ENCODE measurements around the gene ZNF638. TPM values are rescaled to one million over a fixed set of nuclear protein-coding genes. Genes with fewer than 3 reads are reported as not detected.

The ZNF638 gene, protein sequence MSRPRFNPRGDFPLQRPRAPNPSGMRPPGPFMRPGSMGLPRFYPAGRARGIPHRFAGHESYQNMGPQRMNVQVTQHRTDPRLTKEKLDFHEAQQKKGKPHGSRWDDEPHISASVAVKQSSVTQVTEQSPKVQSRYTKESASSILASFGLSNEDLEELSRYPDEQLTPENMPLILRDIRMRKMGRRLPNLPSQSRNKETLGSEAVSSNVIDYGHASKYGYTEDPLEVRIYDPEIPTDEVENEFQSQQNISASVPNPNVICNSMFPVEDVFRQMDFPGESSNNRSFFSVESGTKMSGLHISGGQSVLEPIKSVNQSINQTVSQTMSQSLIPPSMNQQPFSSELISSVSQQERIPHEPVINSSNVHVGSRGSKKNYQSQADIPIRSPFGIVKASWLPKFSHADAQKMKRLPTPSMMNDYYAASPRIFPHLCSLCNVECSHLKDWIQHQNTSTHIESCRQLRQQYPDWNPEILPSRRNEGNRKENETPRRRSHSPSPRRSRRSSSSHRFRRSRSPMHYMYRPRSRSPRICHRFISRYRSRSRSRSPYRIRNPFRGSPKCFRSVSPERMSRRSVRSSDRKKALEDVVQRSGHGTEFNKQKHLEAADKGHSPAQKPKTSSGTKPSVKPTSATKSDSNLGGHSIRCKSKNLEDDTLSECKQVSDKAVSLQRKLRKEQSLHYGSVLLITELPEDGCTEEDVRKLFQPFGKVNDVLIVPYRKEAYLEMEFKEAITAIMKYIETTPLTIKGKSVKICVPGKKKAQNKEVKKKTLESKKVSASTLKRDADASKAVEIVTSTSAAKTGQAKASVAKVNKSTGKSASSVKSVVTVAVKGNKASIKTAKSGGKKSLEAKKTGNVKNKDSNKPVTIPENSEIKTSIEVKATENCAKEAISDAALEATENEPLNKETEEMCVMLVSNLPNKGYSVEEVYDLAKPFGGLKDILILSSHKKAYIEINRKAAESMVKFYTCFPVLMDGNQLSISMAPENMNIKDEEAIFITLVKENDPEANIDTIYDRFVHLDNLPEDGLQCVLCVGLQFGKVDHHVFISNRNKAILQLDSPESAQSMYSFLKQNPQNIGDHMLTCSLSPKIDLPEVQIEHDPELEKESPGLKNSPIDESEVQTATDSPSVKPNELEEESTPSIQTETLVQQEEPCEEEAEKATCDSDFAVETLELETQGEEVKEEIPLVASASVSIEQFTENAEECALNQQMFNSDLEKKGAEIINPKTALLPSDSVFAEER (N-terminal part only)
- total RNA-seq, result 71.4 and 187 TPM in 2 replicates

DNA sequence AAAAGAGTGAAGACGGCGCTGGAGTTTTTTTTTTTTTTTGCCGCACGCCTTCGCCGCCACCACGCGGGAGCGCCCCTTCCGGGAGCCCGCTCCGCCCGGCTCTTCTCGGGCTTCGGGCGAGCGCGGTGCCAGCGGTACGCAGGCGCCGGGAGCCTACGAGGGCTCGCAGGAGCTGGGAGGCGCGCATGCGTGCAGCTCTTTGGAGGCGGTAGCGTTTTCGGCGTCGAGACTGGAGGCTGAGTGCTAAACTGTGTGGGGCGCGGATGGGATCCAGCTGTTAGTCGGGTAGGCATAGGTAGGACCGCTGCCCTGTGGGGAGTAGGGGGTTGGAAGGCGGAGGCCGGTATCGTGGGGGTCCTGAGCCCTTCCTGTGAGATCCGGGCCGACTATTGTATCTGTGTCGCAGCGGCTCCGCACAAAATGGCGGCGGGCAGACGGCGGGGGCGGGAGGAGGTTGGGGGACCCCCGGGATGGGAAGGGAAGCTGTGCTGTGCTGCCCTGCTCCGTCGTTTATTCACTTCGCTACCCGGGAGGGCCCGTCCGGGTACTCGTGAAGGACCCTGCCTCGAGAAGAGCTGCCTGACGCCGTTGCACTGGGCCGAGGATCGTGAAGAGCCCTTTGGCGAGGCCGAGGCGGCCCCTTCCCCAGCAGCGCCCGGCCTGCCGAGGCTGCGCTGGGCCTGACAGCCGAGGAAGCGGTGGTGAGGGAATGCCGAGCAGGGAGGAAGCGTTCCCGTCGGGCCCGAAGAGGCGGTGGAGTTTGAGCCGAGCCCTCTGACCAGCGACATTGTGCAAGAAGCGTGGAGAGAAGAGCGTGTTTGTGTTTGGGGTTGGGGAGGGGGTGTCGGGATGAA, at the start of gene ZNF638:
TSS of gene ZNF638 (plus strand) at position 202 of the 854 bp plus-strand sequence. CDS start 17,173 bp downstream, outside the sequence.

DNA sequence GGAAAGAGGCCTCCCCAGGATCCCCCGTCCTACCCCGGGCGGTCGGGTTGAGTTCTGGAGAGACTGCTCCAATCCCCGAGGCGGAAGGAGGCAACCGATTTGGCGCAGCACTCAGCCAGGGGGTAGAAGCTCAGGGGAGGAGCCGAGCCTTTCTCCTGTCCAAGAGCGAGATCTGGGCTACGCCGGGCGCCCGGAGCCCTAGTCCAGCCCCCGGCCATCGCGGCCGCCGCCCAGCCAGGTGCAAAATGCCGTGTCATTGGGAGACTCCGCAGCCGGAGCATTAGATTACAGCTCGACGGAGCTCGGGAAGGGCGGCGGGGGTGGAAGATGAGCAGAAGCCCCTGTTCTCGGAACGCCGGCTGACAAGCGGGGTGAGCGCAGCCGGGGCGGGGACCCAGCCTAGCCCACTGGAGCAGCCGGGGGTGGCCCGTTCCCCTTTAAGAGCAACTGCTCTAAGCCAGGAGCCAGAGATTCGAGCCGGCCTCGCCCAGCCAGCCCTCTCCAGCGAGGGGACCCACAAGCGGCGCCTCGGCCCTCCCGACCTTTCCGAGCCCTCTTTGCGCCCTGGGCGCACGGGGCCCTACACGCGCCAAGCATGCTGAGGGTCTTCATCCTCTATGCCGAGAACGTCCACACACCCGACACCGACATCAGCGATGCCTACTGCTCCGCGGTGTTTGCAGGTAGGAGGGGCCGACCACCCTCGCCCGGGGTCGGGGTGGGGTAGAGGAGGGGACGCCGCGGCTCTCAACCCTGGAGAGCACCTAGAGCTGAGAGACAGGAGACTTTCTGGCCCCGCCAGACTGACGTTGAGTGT, 122.0 kb downstream of the ZNF638 start, which contains the start of gene DYSF:
TSS of gene DYSF (plus strand) at position 158 of the 817 bp plus-strand sequence.

Other genes starting within 250 kb of the ZNF638 start
- gene MCEE, start 201.6 kb upstream of the ZNF638 start, total RNA-seq, result 7.6 and 9.9 TPM in 2 replicates
- gene MPHOSPH10, start 201.1 kb upstream of the ZNF638 start, total RNA-seq, result 9.7 and 21.1 TPM in 2 replicates
- gene PAIP2B, start 104.7 kb upstream of the ZNF638 start, total RNA-seq, result 0.65 and 1.8 TPM in 2 replicates
- 166 and 175 TPM in 2 replicates for gene DYSF, start 121.8 kb downstream of the ZNF638 start, total RNA-seq

Measured in bladder microvascular endothelial cell (primary cell).